Liver (tissue), 3 donors: ENCODE results near the gene C3orf80.

Experiments
- TF ChIP-seq, protein P1 (sequence below): IDR thresholded peaks from 2 replicates; pipeline ENCODE4 v1.6.1; 2016; ENCODE audit warnings: antibody characterized with exemption
- TF ChIP-seq, protein P2 (sequence below): IDR thresholded peaks from 2 replicates; pipeline ENCODE4 v1.6.1; 2016; ENCODE audit warnings: antibody characterized with exemption
- TF ChIP-seq, protein P3 (sequence below): fragments of 150-350 bp; IDR thresholded peaks from 2 replicates; pipeline ENCODE4 v1.5.1; 2017; ENCODE audit warnings: improper control_type of control experiment, low read depth, low read length; ENCODE audit not compliant: missing input control
- donor health status: healthy.
- donor health status: healthy.

DNA sequence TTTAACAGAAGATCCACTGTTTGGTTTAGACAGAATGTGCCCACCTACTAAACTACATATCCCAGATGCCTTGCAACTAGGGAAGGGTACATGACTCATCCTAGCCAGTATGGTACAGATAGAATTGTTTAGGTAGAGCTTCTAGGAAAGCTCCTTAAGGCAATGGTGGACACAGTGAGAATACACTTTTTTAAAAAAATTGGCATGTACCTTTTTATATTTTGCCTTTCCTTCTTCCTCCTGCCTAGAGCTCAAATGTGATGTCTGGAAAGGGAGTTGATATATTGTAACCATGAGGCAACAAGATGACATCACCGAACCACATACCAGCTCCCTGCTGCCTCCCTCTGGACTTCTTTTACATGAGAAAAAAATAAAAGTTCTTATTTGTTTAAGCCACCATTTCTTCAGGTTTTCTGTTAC lies 14.4 kb upstream of the C3orf80 start:
- TF ChIP-seq, protein P1, sequence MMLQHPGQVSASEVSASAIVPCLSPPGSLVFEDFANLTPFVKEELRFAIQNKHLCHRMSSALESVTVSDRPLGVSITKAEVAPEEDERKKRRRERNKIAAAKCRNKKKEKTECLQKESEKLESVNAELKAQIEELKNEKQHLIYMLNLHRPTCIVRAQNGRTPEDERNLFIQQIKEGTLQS = no peak
- TF ChIP-seq, protein P2, sequence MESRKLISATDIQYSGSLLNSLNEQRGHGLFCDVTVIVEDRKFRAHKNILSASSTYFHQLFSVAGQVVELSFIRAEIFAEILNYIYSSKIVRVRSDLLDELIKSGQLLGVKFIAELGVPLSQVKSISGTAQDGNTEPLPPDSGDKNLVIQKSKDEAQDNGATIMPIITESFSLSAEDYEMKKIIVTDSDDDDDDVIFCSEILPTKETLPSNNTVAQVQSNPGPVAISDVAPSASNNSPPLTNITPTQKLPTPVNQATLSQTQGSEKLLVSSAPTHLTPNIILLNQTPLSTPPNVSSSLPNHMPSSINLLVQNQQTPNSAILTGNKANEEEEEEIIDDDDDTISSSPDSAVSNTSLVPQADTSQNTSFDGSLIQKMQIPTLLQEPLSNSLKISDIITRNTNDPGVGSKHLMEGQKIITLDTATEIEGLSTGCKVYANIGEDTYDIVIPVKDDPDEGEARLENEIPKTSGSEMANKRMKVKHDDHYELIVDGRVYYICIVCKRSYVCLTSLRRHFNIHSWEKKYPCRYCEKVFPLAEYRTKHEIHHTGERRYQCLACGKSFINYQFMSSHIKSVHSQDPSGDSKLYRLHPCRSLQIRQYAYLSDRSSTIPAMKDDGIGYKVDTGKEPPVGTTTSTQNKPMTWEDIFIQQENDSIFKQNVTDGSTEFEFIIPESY = no peak
- TF ChIP-seq, protein P3, sequence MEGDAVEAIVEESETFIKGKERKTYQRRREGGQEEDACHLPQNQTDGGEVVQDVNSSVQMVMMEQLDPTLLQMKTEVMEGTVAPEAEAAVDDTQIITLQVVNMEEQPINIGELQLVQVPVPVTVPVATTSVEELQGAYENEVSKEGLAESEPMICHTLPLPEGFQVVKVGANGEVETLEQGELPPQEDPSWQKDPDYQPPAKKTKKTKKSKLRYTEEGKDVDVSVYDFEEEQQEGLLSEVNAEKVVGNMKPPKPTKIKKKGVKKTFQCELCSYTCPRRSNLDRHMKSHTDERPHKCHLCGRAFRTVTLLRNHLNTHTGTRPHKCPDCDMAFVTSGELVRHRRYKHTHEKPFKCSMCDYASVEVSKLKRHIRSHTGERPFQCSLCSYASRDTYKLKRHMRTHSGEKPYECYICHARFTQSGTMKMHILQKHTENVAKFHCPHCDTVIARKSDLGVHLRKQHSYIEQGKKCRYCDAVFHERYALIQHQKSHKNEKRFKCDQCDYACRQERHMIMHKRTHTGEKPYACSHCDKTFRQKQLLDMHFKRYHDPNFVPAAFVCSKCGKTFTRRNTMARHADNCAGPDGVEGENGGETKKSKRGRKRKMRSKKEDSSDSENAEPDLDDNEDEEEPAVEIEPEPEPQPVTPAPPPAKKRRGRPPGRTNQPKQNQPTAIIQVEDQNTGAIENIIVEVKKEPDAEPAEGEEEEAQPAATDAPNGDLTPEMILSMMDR = no peak
